ENCODE results near the gene NHEJ1.
"Not testable (repeated sequence)": the region's sequence is repeated elsewhere in the genome, so short reads cannot be mapped to it uniquely, and the experiment has no call there.

NHEJ1 gene

GRCh38 chr2:219205165-219205538 is 44.5 kb upstream of the NHEJ1 start:
- H2AFZ ChIP-seq (ENCODE audit: low read depth, low read length, severe bottlenecking) = no peak overlapping the region
- no peak overlapping the region for H3K9ac ChIP-seq (ENCODE audit: low read length)
- H3K9me3 ChIP-seq (ENCODE audit: insufficient read depth, low read length) = no peaks in the 10 kb centered on the region
- no peaks in the 10 kb centered on the region for H3K36me3 ChIP-seq (ENCODE audit: low read length)
- H3K4me3 ChIP-seq (ENCODE audit: insufficient read depth, low read length, poor library complexity, severe bottlenecking) = no peak overlapping the region
- H4K20me1 ChIP-seq (ENCODE audit: low read depth, low read length) = no peaks in the 10 kb centered on the region
- TF ChIP-seq EZH2phosphoT487 (conservative IDR thresholded peaks at IDR 0.05; ENCODE audit: low read length) = no peak
- no peak for TF ChIP-seq CTCF (IDR thresholded peaks at IDR 0.05; ENCODE audit: insufficient read depth, low read length, poor library complexity, severe bottlenecking)
- no peaks in the 10 kb centered on the region for H3K79me2 ChIP-seq (ENCODE audit: insufficient read depth, low read length)
- H3K27me3 ChIP-seq (ENCODE audit: low read length) = no peaks in the 10 kb centered on the region
- no peaks in the 10 kb centered on the region for H3F3A ChIP-seq (ENCODE audit: insufficient read depth)
- no peak overlapping the region for H3K4me2 ChIP-seq (ENCODE audit: low read depth, low read length, poor library complexity, severe bottlenecking)
- no peak overlapping the region for H3K27ac ChIP-seq (ENCODE audit: low read depth, low read length)
- no peaks in the 10 kb centered on the region for H3K9me2 ChIP-seq (replicated peaks; ENCODE audit: insufficient read depth, low read length)

- no peak overlapping the region for H2AFZ ChIP-seq (ENCODE audit: low read depth, low read length, severe bottlenecking)
- no peaks in the 10 kb centered on the region for H4K20me1 ChIP-seq (ENCODE audit: low read depth, low read length)
- no peaks in the 10 kb centered on the region for H3K79me2 ChIP-seq (ENCODE audit: insufficient read depth, low read length)
- no peaks in the 10 kb centered on the region for H3K9me2 ChIP-seq (replicated peaks; ENCODE audit: insufficient read depth, low read length)
- H3F3A ChIP-seq (ENCODE audit: insufficient read depth) = no peaks in the 10 kb centered on the region
- no peak for TF ChIP-seq CTCF (IDR thresholded peaks at IDR 0.05; ENCODE audit: insufficient read depth, low read length, poor library complexity, severe bottlenecking)
- TF ChIP-seq EZH2phosphoT487 (conservative IDR thresholded peaks at IDR 0.05; ENCODE audit: low read length) = no peak
- no peak overlapping the region for H3K27ac ChIP-seq (ENCODE audit: low read depth, low read length)
- no peak overlapping the region for H3K4me3 ChIP-seq (ENCODE audit: insufficient read depth, low read length, poor library complexity, severe bottlenecking)
- H3K9ac ChIP-seq (ENCODE audit: low read length) = no peak overlapping the region
- H3K9me3 ChIP-seq (ENCODE audit: insufficient read depth, low read length) = no peaks in the 10 kb centered on the region
- H3K36me3 ChIP-seq (ENCODE audit: low read length) = no peaks in the 10 kb centered on the region
- H3K4me2 ChIP-seq (ENCODE audit: low read depth, low read length, poor library complexity, severe bottlenecking) = no peak overlapping the region
- no peaks in the 10 kb centered on the region for H3K27me3 ChIP-seq (ENCODE audit: low read length)
Observed at GRCh38 chr2:219204425-219205164, 44.0 kb upstream of the NHEJ1 start.

- H3K4me2 ChIP-seq (ENCODE audit: low read depth, low read length, poor library complexity, severe bottlenecking); H3K36me3 ChIP-seq (ENCODE audit: low read length); H3K9me3 ChIP-seq (ENCODE audit: insufficient read depth, low read length); H3F3A ChIP-seq (ENCODE audit: insufficient read depth); H4K20me1 ChIP-seq (ENCODE audit: low read depth, low read length); H3K9ac ChIP-seq (ENCODE audit: low read length); H3K27me3 ChIP-seq (ENCODE audit: low read length); H3K4me3 ChIP-seq (ENCODE audit: insufficient read depth, low read length, poor library complexity, severe bottlenecking); H3K79me2 ChIP-seq (ENCODE audit: insufficient read depth, low read length); H3K27ac ChIP-seq (ENCODE audit: low read depth, low read length); H3K9me2 ChIP-seq (replicated peaks; ENCODE audit: insufficient read depth, low read length); H2AFZ ChIP-seq (ENCODE audit: low read depth, low read length, severe bottlenecking): not testable (repeated sequence)
Observed at GRCh38 chr2:219201331-219201730, 40.7 kb upstream of the NHEJ1 start.

GRCh38 chr2:219200502-219201326 is 40.1 kb upstream of the NHEJ1 start:
- not testable (repeated sequence) for H3K9me3 ChIP-seq (ENCODE audit: insufficient read depth, low read length); H3K79me2 ChIP-seq (ENCODE audit: insufficient read depth, low read length); H3K4me2 ChIP-seq (ENCODE audit: low read depth, low read length, poor library complexity, severe bottlenecking); H3K36me3 ChIP-seq (ENCODE audit: low read length); H2AFZ ChIP-seq (ENCODE audit: low read depth, low read length, severe bottlenecking); H3F3A ChIP-seq (ENCODE audit: insufficient read depth); H3K27ac ChIP-seq (ENCODE audit: low read depth, low read length); H3K9ac ChIP-seq (ENCODE audit: low read length); H3K9me2 ChIP-seq (replicated peaks; ENCODE audit: insufficient read depth, low read length); H3K27me3 ChIP-seq (ENCODE audit: low read length); H4K20me1 ChIP-seq (ENCODE audit: low read depth, low read length); H3K4me3 ChIP-seq (ENCODE audit: insufficient read depth, low read length, poor library complexity, severe bottlenecking)
